GM23248 (cell line): ENCODE results near the gene WDR38. TPM values are rescaled to one million over a fixed set of nuclear protein-coding genes. Genes with fewer than 3 reads are reported as not detected.
A peak's percentile ranks its signal among the peaks of the same experiment; 100 is the strongest.

Experiments used
- DNase-seq: peaks from one replicate; pipeline ENCODE4 v3.0.0-alpha.2; 2015
- H2AFZ ChIP-seq: fragments of 200-600 bp; sonication (generic); 2 replicates; pipeline ENCODE4 v1.6.1; 2016; ENCODE audit warnings: antibody characterized with exemption
- H3F3A ChIP-seq: fragments of 200-600 bp; sonication (generic); 2 replicates; pipeline ENCODE4 v1.6.1; 2016; ENCODE audit warnings: mild to moderate bottlenecking, antibody characterized with exemption, mixed run types; ENCODE audit not compliant: insufficient read depth
- H3K27ac ChIP-seq: fragments of 200-600 bp; sonication (generic); 2 replicates; pipeline ENCODE4 v1.5.1; 2016; ENCODE audit warnings: mild to moderate bottlenecking
- H3K27me3 ChIP-seq: fragments of 200-600 bp; sonication (generic); replicated peaks from 2 replicates; pipeline ENCODE4 v1.6.1; 2016; ENCODE audit warnings: mild to moderate bottlenecking; ENCODE audit not compliant: insufficient read depth
- H3K36me3 ChIP-seq: fragments of 200-600 bp; sonication (generic); 2 replicates; pipeline ENCODE4 v1.6.1; 2016; ENCODE audit warnings: low read depth, mild to moderate bottlenecking
- H3K4me1 ChIP-seq: fragments of 200-600 bp; sonication (generic); 2 replicates; pipeline ENCODE4 v1.6.1; 2016; ENCODE audit warnings: mild to moderate bottlenecking; ENCODE audit not compliant: insufficient read depth
- H3K4me2 ChIP-seq: fragments of 200-600 bp; sonication (generic); one replicate; pipeline ENCODE4 v1.6.1; 2016; ENCODE audit warnings: mild to moderate bottlenecking; ENCODE audit not compliant: unreplicated experiment
- H3K4me3 ChIP-seq: fragments of 200-600 bp; sonication (generic); 2 replicates; pipeline ENCODE4 v1.5.1; 2016; ENCODE audit warnings: mild to moderate bottlenecking
- H3K79me2 ChIP-seq: fragments of 200-600 bp; sonication (generic); 2 replicates; pipeline ENCODE4 v1.6.1; 2016; ENCODE audit warnings: mild to moderate bottlenecking; ENCODE audit not compliant: insufficient read depth
- H3K9ac ChIP-seq: fragments of 200-600 bp; sonication (generic); 2 replicates; pipeline ENCODE4 v1.6.1; 2016; ENCODE audit warnings: mild to moderate bottlenecking
- H3K9me2 ChIP-seq: fragments of 200-600 bp; sonication (generic); 2 replicates; pipeline ENCODE4 v1.6.1; 2016; ENCODE audit warnings: mixed run types, mild to moderate bottlenecking, moderate library complexity; ENCODE audit not compliant: insufficient read depth
- H3K9me3 ChIP-seq: fragments of 200-600 bp; sonication (generic); one replicate; pipeline ENCODE4 v1.6.1; 2017; ENCODE audit warnings: low read depth
- H4K20me1 ChIP-seq: fragments of 200-600 bp; sonication (generic); 2 replicates; pipeline ENCODE4 v1.6.0; 2016; ENCODE audit not compliant: insufficient read depth
- EZH2 ChIP-seq: fragments of 200-600 bp; sonication (generic); IDR thresholded peaks from 2 replicates; pipeline ENCODE4 v1.6.1; 2018; ENCODE audit warnings: antibody characterized with exemption, mild to moderate bottlenecking; ENCODE audit not compliant: insufficient read depth, poor library complexity, severe bottlenecking
- EZH2phosphoT487 ChIP-seq: fragments of 200-600 bp; sonication (generic); IDR thresholded peaks from 2 replicates; pipeline ENCODE4 v1.6.1; 2018; ENCODE audit warnings: antibody characterized with exemption, moderate library complexity, mild to moderate bottlenecking, low read depth; ENCODE audit not compliant: insufficient read depth
- WGBS, 2 experiments: methylation state at CpG; one replicate each; pipeline ENCODE4 v1.1.6; 2015 to 2017; ENCODE audit warnings: low lambda C conversion rate in 2 of 2, low coverage in 1 of 2; ENCODE audit errors: missing lambda C conversion rate in 2 of 2; 5-methylcytosine and 5-hydroxymethylcytosine counted together
- in situ Hi-C: fragments of 300-500 bp; cut with MboI; formaldehyde crosslinking; loops from 2 replicates; pipeline ENCODE4 v1.15.0; 2020
- polyA plus RNA-seq: library from polyadenylated mRNA; unstranded; fragments of >200 nt; fragmentation: Nextera tagmentation; extraction: Ambion mirVana; gene quantifications from 2 replicates; pipeline ENCODE4 v1.2.1, GENCODE V29; 2016
- total RNA-seq: library from RNA; depleted of rRNA; stranded (reverse); fragments of >200 nt; shearing (Covaris generic); gene quantifications from 2 replicates; pipeline ENCODE4 v1.2.3, GENCODE V29; 2014

The WDR38 gene
- total and polyA plus RNA-seq, 2 experiments from 2014 or later: not detected

DNA sequence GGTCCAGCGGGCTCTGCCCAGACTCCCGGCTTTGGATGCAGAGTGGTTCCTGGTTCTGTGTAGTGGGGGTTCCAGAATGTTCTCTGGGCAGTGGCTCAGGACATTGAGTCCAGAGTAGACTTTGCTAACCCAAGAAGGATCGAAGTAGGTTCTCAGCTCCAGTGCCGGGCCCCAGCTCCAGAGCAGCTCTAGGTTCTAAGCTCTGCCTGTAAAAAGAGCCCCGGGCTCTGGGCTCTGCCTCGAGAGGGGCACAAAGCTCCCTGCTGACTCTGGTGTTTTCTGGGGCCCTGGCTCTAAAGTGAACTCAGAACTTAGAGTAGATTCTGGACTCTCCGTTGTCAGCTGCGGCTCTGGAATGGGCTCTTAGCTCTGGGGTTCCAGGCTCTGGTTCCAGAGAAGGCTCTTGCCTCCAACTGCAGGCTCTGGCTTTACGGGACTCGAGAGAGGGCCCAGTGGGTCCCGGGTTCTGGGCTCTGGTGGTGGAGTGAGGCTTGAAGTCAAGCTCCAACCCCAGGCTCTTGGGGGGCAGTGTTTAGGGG lies 414 bp downstream of the WDR38 start:
- Histone ChIP-seq H3F3A (peaks cover 20% of the 10 kb centered on the region), H3K4me1 (no peaks in the 10 kb centered on the region), H3K9ac (peak overlapping the region; percentile 50), H3K27me3 (no peaks in the 10 kb centered on the region), H4K20me1 (no peaks in the 10 kb centered on the region), H3K4me3 (peak overlapping the region; percentile 69), H3K4me2 (peak overlapping the region; percentile 86), H3K9me3 (no peaks in the 10 kb centered on the region), H3K27ac (no peak overlapping the region), H3K9me2 (no peaks in the 10 kb centered on the region), H3K36me3 (peaks cover 8% of the 10 kb centered on the region), H2AFZ (peak overlapping the region; percentile 74), H3K79me2 (0 out of 2 replicates have a peak, but pooled peaks cover 2% of the 10 kb centered on the region)
- DNase-seq: no peak
- in situ Hi-C loops: loop anchor here (5.0 kb wide), 1 partner anchor 81 kb away; the partner anchor contains the start of gene NR6A1
- TF ChIP-seq EZH2: no peak
- no peak for TF ChIP-seq EZH2phosphoT487
- 57 to 61% methylated on average over 11 of the region's 11 CpGs for WGBS, 2 experiments

DNA sequence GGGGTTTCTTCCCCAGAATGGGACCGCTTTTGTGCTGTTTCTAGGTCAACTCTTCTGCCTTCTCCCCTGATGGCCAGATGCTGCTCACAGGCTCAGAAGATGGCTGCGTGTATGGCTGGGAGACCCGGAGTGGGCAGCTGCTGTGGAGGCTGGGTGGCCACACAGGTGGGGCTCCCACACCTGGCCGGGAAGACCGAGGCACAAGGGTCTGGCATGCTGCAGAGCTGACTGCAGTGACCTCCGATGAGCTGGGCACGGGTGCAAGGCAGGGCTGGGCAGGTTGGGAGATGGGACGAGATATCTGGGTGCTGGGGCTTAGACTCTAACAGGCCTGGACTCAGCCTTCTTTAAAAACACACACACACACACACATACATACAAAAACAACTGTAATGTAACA lies 901 bp downstream of the WDR38 start:
- in situ Hi-C loops: loop anchor here (5.0 kb wide), 1 partner anchor 82 kb away; the partner anchor contains the start of gene NR6A1
- WGBS, 2 experiments: 80 to 87% methylated on average over 8 of the region's 8 CpGs

DNA sequence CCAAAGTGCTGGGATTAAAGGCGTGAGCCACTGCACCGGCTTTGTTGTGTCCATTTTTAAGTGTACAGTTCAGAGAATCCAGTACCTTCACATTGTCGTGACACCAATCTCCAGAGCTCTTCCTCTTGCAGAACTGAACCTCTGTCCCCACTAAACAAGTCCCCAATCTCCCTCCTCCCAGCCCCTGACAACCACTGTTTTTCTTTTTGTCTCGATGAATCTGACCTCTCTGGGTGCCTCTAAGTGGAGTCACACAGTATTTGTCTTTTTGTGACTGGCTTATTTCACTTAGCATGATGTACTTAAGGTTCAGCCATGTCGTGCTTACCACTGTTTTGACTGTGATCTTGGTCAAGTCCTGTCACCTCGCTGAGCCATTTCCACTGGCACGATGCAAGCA lies 1.6 kb downstream of the WDR38 start:
- H3K9me2 ChIP-seq: no peaks in the 10 kb centered on the region
- TF ChIP-seq EZH2phosphoT487 (no peak), EZH2 (no peak)
- DNase-seq: no peak
- H3K36me3 ChIP-seq: peaks cover 19% of the 10 kb centered on the region
- H3K27ac ChIP-seq: no peak overlapping the region
- 0 out of 2 replicates have a peak, but pooled peaks cover 2% of the 10 kb centered on the region for H3K4me1 ChIP-seq
- 56 to 60% methylated on average over 7 of the region's 7 CpGs for WGBS, 2 experiments
- H4K20me1 ChIP-seq: peaks cover 6% of the 10 kb centered on the region
- peaks cover 30% of the 10 kb centered on the region for H3F3A ChIP-seq
- no peak overlapping the region for H3K4me3 ChIP-seq
- H3K9ac ChIP-seq: no peak overlapping the region
- no peak overlapping the region for H3K4me2 ChIP-seq
- H3K9me3 ChIP-seq: no peaks in the 10 kb centered on the region
- no peak overlapping the region for H2AFZ ChIP-seq
- H3K79me2 ChIP-seq: peaks cover 13% of the 10 kb centered on the region
- no peaks in the 10 kb centered on the region for H3K27me3 ChIP-seq
- in situ Hi-C loops: loop anchor here (5.0 kb wide), 1 partner anchor 83 kb away; the partner anchor contains the start of gene NR6A1

More for the DNA sequence above, 901 bp downstream of the WDR38 start:
- Histone ChIP-seq H3K36me3 (peaks cover 12% of the 10 kb centered on the region), H3K9me3 (no peaks in the 10 kb centered on the region), H2AFZ (no peak overlapping the region), H4K20me1 (no peaks in the 10 kb centered on the region), H3K79me2 (peaks cover 7% of the 10 kb centered on the region), H3K4me3 (no peak overlapping the region), H3K27me3 (no peaks in the 10 kb centered on the region), H3K27ac (no peak overlapping the region), H3F3A (peaks cover 25% of the 10 kb centered on the region), H3K4me1 (no peaks in the 10 kb centered on the region), H3K9me2 (no peaks in the 10 kb centered on the region), H3K9ac (no peak overlapping the region), H3K4me2 (no peak overlapping the region)
- TF ChIP-seq EZH2: no peak
- no peak for DNase-seq

DNA sequence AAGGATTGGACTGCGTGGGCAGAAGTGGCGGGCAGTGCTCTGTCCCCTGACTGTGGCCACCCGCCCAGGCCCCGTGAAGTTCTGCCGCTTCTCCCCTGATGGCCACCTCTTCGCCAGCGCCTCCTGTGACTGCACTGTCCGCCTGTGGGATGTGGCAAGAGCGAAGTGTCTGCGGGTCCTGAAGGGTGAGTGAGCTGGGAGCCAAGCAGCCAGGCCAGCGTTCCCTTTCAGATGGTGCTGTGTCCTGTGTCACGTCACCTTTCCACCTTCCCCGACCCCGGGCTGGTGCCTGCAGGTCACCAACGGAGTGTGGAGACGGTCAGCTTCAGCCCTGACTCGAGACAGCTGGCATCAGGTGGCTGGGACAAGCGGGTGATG lies 2.3 kb downstream of the WDR38 start:
- Histone ChIP-seq H3K9me2 (no peaks in the 10 kb centered on the region), H3K9me3 (no peaks in the 10 kb centered on the region), H3K27ac (no peak overlapping the region), H3K4me1 (peaks cover 9% of the 10 kb centered on the region), H3K9ac (no peak overlapping the region), H3K79me2 (peaks cover 20% of the 10 kb centered on the region), H3F3A (peaks cover 37% of the 10 kb centered on the region), H3K4me2 (no peak overlapping the region), H2AFZ (no peak overlapping the region), H3K36me3 (peaks cover 26% of the 10 kb centered on the region), H3K27me3 (no peaks in the 10 kb centered on the region), H4K20me1 (peaks cover 13% of the 10 kb centered on the region), H3K4me3 (no peak overlapping the region)
- TF ChIP-seq EZH2phosphoT487 (no peak), EZH2 (no peak)
- in situ Hi-C loops: no loop called here
- DNase-seq: no peak
- WGBS, 2 experiments: 73 to 77% methylated on average over 18 of the region's 18 CpGs
